Keratinocyte (primary cell): ENCODE measurements around the gene ANKRD39.

Experiments used
- EZH2 ChIP-seq: IDR thresholded peaks from one replicate; pipeline ENCODE4 v1.6.1; 2012; ENCODE audit warnings: inconsistent platforms, mild to moderate bottlenecking, low read length, moderate library complexity
- TF ChIP-seq, protein P1 (sequence below), 3 experiments: IDR thresholded peaks in 1 of 3; conservative IDR thresholded peaks in 1 of 3; optimal IDR thresholded peaks in 1 of 3; 2 replicates in 2 of 3; 3 replicates in 1 of 3; pipeline versions ENCODE3 to v1.5.1; 2011; ENCODE audit warnings: low read length in 3 of 3, mild to moderate bottlenecking in 3 of 3, moderate library complexity in 2 of 3, control low read depth in 1 of 3, inconsistent platforms in 1 of 3; ENCODE audit not compliant: insufficient read depth in 2 of 3; ENCODE audit errors: extremely low read depth in 1 of 3

DNA sequence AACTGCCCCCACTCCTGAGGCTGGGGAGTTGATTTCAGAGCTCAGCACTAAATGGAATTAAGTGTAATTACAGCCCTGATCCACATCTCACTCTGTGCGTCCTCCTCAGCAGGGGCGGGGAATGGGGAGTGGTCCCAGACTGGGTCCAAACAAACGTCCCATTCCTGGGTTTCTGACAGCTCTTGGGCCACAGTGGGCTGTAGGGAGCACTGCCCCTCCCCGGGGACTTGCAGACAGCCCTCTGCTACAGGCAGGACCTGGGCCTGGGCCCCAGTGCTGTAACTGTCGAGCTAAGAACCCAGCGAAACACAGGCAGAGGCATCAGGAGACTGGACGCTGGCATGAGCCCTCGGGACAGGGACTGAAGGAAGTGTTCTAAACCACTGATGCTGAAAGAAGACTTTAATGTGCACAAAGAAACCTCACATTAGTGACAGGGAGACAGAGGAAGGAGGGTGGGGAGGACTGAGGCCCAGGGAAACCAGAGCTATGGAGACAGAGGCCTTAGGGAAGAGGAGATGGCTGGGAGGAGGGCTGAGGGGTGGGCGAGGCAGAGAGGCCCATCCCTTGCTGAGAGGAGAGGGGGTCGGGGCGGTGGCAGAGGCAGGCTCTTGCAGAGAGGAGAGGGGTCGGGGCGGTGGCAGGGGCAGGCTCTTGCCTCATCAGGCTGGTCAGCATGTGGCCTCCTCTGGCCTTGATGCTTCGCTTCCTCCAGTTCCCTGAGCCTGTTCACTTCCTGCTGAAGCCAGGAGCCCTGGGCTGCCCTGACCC is 17.9 kb upstream of the ANKRD39 start:
- TF ChIP-seq, protein P1, sequence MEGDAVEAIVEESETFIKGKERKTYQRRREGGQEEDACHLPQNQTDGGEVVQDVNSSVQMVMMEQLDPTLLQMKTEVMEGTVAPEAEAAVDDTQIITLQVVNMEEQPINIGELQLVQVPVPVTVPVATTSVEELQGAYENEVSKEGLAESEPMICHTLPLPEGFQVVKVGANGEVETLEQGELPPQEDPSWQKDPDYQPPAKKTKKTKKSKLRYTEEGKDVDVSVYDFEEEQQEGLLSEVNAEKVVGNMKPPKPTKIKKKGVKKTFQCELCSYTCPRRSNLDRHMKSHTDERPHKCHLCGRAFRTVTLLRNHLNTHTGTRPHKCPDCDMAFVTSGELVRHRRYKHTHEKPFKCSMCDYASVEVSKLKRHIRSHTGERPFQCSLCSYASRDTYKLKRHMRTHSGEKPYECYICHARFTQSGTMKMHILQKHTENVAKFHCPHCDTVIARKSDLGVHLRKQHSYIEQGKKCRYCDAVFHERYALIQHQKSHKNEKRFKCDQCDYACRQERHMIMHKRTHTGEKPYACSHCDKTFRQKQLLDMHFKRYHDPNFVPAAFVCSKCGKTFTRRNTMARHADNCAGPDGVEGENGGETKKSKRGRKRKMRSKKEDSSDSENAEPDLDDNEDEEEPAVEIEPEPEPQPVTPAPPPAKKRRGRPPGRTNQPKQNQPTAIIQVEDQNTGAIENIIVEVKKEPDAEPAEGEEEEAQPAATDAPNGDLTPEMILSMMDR (optimal IDR thresholded peaks at IDR 0.05 in 1 of 3, IDR thresholded peaks at IDR 0.05 in 1 of 3, conservative IDR thresholded peaks at IDR 0.05 in 1 of 3; ENCODE audit: extremely low read depth in 1 of 3, insufficient read depth in 2 of 3, low read length in 3 of 3) = no peak
- no peak for TF ChIP-seq EZH2
